Stimulated activated CD4-positive, alpha-beta T cell treated with anti-CD3 and anti-CD28 coated beads, Interleukin-15, amount 100 ng/mL, for 24 hours (primary cell): ENCODE data around the gene CDK5RAP3.
"Not testable (repeated sequence)": the region's sequence is repeated elsewhere in the genome, so short reads cannot be mapped to it uniquely, and the experiment has no call there.

ENCODE experiments used
- DNase-seq: peaks from one replicate; pipeline ENCODE4 v3.0.0-alpha.2; 2020

The CDK5RAP3 gene

DNA sequence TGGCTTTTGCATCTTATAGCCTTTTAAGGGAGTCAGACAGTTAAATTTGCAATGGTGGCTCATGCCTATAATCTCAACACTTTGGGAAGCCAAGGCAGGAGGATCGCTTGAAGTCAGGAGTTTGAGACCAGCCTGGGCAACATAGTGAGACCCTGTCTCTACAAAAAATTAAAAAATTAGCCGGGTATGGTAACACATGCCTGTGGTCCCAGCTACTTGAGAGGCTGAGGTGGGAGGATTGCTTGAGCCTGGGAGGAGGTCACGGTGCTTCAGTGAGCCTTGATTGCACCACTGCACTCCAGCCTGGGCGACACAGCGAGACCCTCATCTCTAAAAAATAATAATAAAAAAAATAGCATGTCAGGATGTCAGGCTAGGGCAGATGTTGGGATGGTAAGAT lies 30.7 kb downstream of the CDK5RAP3 start:
- not testable (repeated sequence) for DNase-seq

DNA sequence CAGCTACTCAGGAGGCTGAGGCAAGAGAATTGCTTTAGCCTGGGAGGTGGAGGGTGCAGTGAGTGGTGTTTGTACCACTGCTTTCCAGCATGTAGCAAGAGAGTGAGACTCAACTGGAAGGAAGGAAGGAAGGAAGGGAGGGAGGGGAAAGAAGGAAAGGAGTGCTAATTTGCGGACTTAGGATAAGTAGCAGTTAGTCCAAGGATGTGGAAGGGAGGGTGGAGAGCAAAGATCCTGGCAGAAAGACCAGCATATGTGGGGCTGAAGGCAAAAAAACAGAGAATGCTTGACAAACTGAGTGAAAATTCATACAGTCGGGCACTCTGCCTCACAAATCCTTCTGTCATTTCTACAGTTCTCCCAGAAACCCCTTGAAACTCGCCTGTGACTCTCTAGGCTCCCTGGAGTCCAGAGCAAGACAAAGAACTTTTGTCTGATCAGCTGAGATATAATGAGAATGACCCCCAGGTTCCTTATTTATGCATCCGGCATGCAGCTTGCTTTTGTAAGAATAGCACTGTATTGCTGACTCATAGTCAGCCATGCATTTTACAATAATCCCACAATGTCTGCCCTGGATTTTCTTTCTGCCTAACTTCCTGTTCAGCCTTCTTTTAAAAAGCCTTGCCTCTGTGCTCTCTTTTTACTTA lies 31.5 kb downstream of the CDK5RAP3 start:
- no peak for DNase-seq

DNA sequence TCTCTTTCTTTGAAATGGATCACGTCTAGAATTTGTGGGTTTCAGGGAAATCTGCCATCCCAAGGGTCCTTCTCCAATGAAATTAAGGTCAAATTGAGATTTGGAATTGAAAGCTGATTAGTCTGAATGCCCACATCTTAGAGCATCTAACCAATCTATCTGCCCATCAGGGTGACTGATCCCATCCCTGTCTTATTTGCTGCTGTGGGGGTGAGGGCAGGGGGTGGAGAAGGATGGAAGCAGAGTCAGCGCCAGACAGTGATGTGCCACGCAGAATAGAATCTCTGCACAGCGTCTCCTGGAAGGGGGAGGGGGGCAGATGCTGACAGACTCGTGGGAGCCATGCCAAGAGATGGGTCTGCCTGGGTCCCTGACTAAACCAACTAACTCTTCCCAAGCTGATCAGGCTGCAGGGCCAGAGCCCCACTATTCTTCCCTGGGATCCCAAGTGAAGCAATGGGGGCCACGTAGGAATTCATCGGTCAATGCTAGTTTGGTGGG lies 32.1 kb downstream of the CDK5RAP3 start:
- DNase-seq = no peak

GRCh38 chr17:48003417-48004151 lies 32.7 kb downstream of the CDK5RAP3 start:
- DNase-seq = no peak

DNA sequence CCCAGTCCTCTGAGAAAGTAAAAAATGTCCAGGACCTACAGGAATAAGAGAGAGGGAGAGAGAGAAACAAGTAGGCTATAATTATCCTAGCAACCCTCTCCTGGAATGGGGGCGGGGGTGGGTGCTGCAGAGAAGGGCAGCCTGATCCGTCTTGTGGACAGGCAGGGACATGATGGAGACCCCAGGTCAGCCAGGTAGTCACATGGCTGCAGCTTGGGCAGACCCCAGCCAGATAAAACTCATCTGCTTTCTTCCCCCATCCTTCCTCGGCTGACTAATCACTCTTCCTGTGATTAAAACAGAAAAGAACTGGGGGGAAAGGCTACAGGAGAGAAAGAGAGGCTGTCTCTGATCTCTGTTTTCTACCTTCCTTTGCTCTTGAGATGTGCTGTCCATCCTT lies 34.1 kb downstream of the CDK5RAP3 start:
- no peak for DNase-seq

GRCh38 chr17:48006936-48007709 lies 36.2 kb downstream of the CDK5RAP3 start:
- no peak for DNase-seq

DNA sequence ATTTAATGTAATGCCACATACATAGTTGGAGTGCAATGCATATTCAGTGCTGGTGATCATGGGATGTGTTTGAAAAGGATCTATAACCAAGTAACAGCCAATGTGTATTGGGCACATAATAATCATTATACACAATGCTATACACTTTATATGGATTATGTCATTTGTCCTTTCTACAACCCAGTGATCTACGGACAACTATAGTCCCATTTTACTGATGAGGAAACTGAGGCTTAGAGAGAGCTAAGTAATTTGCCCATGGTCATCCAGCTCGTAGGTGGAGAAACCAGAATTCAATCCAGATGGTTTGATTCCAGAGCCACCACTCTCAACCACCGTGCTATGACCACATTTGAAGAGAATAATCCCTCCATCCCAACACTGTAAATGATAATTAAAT lies 39.3 kb downstream of the CDK5RAP3 start:
- DNase-seq = no peak

DNA sequence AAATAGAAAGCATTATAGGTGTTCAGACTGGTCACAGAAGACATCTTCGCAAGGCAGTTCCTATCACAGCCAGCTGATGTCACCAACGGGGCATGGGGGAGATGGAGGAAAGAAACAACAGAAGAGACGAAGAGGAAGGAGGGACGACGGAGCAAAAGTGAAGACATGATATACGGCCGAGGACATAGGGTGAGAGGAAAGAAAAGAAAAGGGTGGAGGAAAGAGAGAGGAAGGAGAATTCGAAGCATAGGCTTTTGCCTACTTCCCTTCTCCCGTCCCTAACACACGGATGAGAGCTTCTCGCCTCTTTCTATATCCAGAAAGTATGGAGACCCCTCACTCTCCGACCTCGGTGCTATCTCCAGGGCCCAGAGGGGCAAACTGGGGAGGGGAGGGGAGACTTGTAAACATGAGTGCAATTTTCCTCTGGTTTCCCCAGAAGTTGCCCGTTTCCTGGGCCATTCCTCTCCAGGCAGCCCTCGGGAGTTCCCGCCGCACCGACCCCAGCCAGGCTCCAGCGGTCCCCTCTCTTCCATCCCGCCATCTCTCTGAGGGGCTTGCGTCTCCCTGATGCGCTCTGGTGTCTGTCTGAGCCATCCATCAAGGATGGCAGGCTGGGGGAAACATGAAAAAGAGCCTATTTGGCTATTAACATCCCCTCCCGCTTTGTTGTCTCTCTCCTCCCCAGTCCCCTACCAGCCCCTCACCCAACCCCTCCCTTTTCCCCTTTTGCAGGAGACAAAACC lies 40.7 kb downstream of the CDK5RAP3 start:
- DNase-seq = peak; percentile 62

GRCh38 chr17:48012151-48012520 lies 41.2 kb downstream of the CDK5RAP3 start:
- peak; percentile 78 for DNase-seq

DNA sequence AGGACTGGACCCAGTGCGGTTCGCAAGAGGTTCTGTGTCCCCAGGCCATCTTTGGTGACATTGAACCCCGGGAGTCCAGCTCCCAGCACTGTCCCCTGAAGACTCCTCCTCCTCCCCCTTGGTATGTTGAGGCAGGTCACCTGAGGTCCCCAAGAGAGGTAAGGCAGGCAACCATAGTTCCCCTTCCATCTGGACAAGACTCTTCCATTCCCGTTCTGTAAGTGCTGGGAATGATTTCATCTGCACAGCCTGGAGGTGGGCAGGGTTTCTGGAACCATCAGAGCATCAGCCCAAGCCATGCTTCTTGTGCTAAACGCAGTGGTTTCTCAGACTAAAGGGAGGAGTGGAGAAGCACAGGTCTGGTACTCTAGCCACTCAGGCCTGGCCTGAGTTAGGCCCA lies 41.7 kb downstream of the CDK5RAP3 start:
- DNase-seq = no peak

- no peak for DNase-seq
Measured at GRCh38 chr17:48013876-48014594, 43.1 kb downstream of the CDK5RAP3 start.

DNA sequence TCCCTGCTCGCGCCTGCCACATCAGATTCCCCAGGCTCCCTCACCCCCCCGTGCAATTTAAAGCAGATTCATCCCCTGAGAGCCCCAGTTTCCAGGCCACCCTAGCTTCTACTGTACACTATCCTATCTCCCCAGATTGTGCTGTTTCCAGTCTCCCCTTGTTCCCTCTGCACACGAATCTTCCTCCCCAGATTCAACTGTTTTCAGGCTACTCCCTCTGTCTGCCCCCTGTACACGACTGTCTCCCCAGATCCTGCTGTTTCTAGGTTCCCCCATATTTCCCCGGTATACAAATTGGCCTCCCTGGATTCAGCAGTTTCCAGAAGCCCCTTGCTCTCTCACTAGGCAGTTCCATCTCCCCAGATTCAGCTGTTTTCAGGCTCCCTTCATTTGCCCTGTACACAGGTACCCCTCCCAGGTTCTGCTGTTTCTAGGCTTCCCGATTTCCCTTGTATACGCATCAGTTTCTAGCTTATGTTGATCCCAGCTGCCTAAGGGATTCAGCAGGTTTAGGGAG lies 43.7 kb downstream of the CDK5RAP3 start:
- DNase-seq = no peak

DNA sequence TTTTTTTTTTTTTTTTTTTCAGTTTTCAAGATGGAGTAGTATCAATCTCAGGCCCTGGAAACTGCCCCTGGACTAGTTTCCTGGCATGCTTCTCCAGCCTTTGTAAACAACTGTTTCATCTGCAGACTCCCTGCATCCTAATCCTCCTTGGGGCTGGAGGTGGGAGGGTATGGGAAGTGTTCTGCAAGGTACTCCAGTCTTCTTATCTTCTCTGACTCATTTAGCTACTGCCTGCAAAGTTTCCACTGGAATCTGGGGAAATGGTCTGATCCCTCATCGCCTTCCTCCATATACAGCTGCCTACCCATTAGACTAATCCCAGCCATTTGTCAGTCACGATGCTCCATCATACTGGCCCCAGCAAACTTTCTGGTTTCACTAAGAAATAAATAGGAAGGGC lies 45.2 kb downstream of the CDK5RAP3 start:
- DNase-seq = no peak

GRCh38 chr17:48017817-48018158 lies 46.9 kb downstream of the CDK5RAP3 start:
- not testable (repeated sequence) for DNase-seq

GRCh38 chr17:48021934-48022333 lies 51.0 kb downstream of the CDK5RAP3 start:
- DNase-seq = no peak

DNA sequence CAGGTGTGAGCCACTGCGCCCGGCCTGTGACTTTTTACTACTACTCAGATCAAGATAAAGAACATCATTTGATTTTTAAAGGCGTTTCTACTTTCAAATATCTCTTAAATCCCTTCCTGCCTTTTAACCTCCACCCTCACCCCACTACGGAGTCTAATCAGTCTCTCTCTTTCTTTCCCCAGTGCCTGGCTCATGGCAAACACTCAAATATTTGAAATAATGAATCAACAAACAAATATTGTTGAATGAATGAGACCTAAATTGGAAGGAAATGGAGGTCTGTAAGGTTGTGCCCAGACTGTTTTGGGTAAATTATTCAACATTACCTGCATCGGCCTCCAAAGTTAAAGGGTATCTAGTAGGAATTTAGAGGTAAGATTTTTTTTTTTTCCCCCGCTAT lies 52.0 kb downstream of the CDK5RAP3 start:
- no peak for DNase-seq

DNA sequence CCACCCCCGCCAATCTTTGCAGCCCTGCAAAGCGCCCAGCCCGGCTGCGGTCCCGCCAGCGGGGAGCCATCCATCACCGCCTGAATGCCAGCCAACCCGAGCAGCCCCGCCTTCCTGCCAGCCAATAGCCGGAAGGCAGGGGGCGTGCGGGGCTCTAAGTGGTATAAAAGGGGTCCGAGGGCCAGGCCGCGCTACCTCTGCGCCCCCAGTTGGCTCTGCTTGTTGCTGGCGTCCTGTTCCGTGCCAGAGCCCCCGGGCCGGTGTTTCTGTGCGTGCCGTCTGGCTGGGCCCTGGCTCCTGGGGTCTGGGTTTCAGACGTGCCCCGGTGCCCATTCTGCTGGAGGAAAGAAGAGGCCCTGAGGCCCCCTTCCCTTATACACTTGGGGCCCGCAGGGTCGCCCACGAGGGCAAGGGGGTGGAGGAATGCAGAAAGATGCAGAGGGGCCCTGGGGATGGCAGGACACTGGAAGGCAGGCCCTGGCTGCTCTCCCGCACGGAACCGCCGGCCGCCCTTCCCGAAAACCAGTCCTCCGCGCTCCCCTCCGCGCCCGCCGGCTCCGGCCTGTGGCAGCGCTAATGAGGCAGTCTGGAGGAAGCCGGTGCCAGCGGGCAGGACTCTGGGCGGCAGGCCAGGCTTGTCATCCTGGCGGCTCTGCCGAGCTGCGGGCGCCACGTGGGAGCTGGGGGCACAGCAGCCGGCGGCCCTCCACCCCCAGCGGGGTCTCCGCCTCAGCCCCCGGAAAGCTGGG lies 52.7 kb downstream of the CDK5RAP3 start:
- DNase-seq = peak; percentile 69

DNA sequence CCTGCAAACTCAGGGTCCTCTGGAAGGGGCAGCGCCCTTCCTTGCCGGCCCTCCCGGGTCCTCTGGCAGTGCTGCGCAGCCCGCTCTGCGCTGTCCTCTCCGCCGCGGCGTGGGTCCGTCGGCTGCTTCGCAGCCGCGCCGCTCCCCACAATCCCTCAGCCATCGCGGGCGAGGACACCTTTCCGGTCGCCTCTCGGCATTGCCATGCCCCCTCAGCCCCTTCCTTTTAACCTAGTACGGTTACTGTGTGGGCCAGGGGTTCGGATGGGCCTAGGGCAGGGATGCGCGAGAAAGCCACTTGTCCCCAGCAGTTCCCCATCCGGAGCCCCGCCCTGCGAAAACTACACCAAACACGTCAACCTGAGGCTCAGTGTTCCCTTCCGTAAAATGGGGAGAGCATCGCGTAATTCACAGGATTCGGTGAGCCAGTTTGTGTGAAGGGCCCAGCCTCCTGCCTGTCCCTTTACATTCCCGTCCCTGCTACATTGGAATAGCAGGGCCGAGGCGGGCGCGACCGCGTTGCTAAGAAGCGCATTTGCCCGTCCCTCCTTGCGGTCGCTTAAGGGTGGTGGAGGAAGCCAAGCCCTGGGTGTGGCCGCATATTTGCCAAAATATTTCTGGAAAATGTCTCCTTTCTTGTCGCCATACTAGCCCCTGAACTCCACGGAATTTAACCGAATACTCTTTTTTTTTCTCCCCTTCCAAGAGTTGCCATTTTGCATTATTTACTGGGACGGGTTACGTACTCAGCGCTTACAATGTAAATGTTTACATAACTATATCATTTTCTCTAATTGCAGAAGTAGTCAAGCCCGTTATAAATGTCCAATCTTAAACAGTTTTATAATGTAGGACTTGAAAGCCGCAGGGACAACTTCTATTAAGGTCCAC lies 53.5 kb downstream of the CDK5RAP3 start:
- peak; percentile 63 for DNase-seq

GRCh38 chr17:48025040-48025903 lies 54.4 kb downstream of the CDK5RAP3 start:
- DNase-seq = peak; percentile 98
